CD4-positive, alpha-beta T cell treated with Interferon alpha-2 for 1 hour (primary cell): ENCODE results near the gene GSG1L.

Experiments used
- DNase-seq, 2 donors: peaks; one replicate each; pipeline ENCODE4 v3.0.0-alpha.2; 2020 to 2022

GSG1L gene

GRCh38 chr16:27840311-27841060 lies 223.0 kb downstream of the GSG1L start:
- no peak for DNase-seq

- no peak for DNase-seq
These were observed 224.1 kb downstream of the GSG1L start for GRCh38 chr16:27839419-27839818.

GRCh38 chr16:27838536-27839175 lies 224.9 kb downstream of the GSG1L start:
- no peak for DNase-seq

GRCh38 chr16:27829975-27830374 lies 233.5 kb downstream of the GSG1L start:
- DNase-seq, result no peak

- no peak for DNase-seq
These were observed 234.8 kb downstream of the GSG1L start for GRCh38 chr16:27828671-27829070.

GRCh38 chr16:27827765-27828164 lies 235.7 kb downstream of the GSG1L start:
- no peak for DNase-seq

GRCh38 chr16:27826893-27827289 lies 236.6 kb downstream of the GSG1L start:
- no peak for DNase-seq

GRCh38 chr16:27826081-27826892 lies 237.2 kb downstream of the GSG1L start:
- DNase-seq, result no peak

GRCh38 chr16:27824786-27825185 lies 238.7 kb downstream of the GSG1L start:
- DNase-seq, result no peak

- DNase-seq, result no peak
These were observed 239.5 kb downstream of the GSG1L start for GRCh38 chr16:27824006-27824405.

GRCh38 chr16:27823421-27823820 lies 240.1 kb downstream of the GSG1L start:
- no peak for DNase-seq

GRCh38 chr16:27822996-27823395 lies 240.5 kb downstream of the GSG1L start:
- no peak for DNase-seq

- no peak for DNase-seq
These were observed 241.0 kb downstream of the GSG1L start for GRCh38 chr16:27822529-27822928.

GRCh38 chr16:27820646-27821345 lies 242.7 kb downstream of the GSG1L start:
- no peak for DNase-seq

GRCh38 chr16:27819881-27820610 lies 243.5 kb downstream of the GSG1L start:
- no peak for DNase-seq

GRCh38 chr16:27819356-27819755 lies 244.2 kb downstream of the GSG1L start:
- DNase-seq, result no peak

GRCh38 chr16:27818246-27818645 lies 245.3 kb downstream of the GSG1L start:
- no peak for DNase-seq

GRCh38 chr16:27817038-27817437 lies 246.5 kb downstream of the GSG1L start:
- no peak for DNase-seq

- DNase-seq, result no peak
These were observed 247.0 kb downstream of the GSG1L start for GRCh38 chr16:27816561-27816960.

- no peak for DNase-seq
These were observed 249.9 kb downstream of the GSG1L start for GRCh38 chr16:27813591-27813990.

GRCh38 chr16:27811881-27812280 lies 251.6 kb downstream of the GSG1L start:
- DNase-seq, result no peak

- DNase-seq, result no peak
These were observed 256.5 kb downstream of the GSG1L start for GRCh38 chr16:27806986-27807385.
